Stimulated activated CD4-positive, alpha-beta T cell treated with anti-CD3 and anti-CD28 coated beads, Interleukin-4, amount 100 ng/mL, for 24 hours (primary cell): ENCODE measurements around the gene TAF8.
"Not testable (repeated sequence)": the region's sequence is repeated elsewhere in the genome, so short reads cannot be mapped to it uniquely, and the experiment has no call there.

ENCODE experiments used
- DNase-seq: peaks from one replicate; pipeline ENCODE4 v3.0.0-alpha.2; 2020

Gene TAF8

GRCh38 chr6:42050297-42051267 lies at the start of gene TAF8:
TAF8 (plus strand) TSS chr6:42050524; CDS start chr6:42050542, 18 bp downstream.
- DNase-seq: peak; percentile 92

- no peak for DNase-seq
Observed at GRCh38 chr6:42001506-42001905, 48.8 kb upstream of the TAF8 start.

DNA sequence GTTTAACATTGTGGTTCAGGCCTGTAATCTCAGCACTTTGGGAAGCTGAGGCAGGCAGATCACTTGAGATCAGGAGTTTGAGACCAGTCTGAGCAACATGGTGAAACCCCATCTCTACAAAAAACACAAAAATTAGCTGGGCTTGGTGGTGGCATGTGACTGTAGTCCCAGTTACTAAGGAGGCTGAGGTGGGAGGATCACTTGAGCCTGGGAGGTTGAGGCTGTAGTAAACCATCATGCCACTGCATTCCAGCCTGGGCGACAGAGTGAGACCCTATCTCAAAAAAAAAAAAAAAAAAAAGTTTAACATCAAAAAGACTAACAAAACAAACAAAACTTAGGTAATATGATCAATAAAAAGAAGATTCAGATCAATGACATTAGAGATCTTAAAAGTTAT lies 46.7 kb upstream of the TAF8 start:
- DNase-seq: not testable (repeated sequence)

GRCh38 chr6:42007286-42008137 lies 42.8 kb upstream of the TAF8 start:
- peak; percentile 37 for DNase-seq

DNA sequence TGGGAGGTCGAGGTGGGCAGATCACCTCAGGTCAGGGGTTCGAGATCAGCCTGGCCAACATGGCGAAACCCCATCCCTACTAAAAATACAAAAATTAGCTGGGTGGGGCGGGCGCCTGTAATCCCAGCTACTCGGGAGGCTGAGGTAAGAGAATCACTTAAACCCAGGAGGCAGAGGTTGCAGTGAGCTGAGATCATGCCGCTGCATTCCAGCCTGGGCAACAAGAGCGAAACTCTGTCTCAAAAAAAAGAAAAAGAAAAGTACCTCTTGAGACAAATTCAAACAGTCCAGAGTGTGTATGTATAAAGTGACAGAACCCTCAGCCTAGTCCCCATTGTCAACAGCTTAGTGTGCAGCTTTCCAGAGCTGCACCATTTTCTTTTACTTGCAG lies 42.2 kb upstream of the TAF8 start:
- not testable (repeated sequence) for DNase-seq

GRCh38 chr6:42009844-42010184 lies 40.5 kb upstream of the TAF8 start:
- no peak for DNase-seq

- DNase-seq: no peak
Observed at GRCh38 chr6:42010185-42010891, 40.0 kb upstream of the TAF8 start.

DNA sequence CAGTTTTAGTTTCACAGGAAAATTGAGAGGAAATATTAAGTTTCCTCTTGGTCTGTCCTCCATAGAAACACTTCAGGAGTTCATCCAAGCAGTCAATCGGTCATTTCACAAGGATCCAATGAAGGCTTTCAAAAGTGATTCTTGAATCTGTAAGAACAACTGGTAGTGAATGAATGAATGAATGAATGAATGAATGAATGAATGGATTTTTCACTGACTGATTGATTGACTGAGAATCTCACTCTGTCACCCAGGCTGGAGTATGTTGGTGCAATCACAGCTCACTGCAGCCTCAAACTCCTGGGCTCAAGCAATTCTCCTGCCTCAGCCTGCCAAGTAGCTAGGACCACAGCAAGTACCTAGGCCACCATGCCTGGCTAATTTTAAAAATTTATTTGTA lies 39.4 kb upstream of the TAF8 start:
- DNase-seq: no peak

GRCh38 chr6:42012501-42013133 lies 37.7 kb upstream of the TAF8 start:
- DNase-seq: no peak

GRCh38 chr6:42013134-42013516 lies 37.2 kb upstream of the TAF8 start:
- no peak for DNase-seq

- DNase-seq: peak; percentile 48
Observed at GRCh38 chr6:42017021-42017643, 33.2 kb upstream of the TAF8 start.

GRCh38 chr6:42020967-42021366 lies 29.4 kb upstream of the TAF8 start:
- no peak for DNase-seq

DNA sequence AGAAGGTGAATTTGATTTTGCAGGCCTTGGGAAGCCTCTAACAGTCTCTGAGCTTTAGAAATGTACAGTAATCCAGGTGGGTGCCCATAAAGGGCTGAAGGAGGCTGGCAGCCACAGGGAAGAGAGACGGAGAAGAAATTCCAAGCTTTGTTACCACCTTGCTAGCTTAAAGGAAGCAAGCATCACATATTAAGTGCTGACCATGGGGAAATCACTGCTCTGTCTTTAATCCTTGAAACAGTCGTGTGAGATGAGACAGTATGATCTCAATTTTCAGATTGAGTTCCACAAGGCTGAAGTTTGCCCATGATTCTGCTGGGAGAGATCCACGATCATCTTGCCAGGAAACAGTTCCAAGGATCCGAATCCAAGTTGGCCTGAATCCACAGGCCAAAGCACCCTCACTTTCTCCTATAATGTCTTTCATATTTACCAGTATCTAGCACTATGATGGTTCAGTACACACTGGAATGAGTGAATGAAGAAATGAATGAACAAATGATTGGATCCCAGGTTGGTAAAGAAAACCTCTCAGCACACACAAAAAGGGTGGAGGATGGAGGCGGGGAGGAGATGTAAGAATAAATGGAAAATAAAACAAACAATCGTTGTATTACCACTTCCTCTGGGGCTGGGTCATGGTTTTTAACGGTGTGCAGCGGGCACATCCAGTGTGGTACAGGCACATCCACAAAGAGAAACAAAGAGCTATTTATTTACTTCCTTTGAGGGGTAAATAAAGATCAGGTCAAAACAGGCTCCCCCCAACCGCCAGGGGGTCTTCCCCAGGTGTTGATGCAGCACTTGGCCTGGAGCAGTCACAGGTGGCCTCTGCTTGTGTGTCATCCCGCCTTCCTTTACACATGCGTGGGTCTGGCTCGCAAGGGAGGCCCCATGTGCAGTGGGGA lies 28.2 kb upstream of the TAF8 start:
- peak; percentile 75 for DNase-seq

DNA sequence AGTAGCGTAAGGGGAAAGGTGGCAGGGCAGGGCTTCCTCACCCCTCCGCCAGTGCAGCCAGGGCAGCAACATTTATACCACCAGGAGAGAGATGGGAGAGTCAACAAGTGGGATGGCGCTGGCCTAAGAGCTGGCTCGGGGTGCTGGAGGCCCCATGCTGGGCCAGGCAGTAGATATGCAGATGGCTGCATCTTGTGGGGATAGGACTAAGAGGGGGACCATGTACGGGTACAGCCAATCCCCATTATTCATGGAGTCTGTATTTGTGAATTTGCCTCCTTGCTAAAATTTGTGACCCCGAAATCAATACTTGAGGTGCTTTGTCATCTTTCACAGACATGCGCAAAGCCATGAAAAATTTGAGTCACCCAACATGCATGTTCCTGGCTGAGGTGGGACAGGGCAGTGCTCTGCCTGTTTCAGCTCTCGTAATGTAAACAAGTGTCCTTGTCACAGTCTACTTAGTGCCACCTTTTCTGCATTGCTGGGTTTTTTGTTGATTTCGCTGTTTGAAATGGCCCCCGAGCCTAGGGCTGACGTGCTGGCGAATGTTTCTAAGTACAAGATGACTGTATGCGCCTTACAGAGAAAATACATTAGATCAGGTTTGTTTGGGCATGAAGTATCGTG lies 27.5 kb upstream of the TAF8 start:
- no peak for DNase-seq

DNA sequence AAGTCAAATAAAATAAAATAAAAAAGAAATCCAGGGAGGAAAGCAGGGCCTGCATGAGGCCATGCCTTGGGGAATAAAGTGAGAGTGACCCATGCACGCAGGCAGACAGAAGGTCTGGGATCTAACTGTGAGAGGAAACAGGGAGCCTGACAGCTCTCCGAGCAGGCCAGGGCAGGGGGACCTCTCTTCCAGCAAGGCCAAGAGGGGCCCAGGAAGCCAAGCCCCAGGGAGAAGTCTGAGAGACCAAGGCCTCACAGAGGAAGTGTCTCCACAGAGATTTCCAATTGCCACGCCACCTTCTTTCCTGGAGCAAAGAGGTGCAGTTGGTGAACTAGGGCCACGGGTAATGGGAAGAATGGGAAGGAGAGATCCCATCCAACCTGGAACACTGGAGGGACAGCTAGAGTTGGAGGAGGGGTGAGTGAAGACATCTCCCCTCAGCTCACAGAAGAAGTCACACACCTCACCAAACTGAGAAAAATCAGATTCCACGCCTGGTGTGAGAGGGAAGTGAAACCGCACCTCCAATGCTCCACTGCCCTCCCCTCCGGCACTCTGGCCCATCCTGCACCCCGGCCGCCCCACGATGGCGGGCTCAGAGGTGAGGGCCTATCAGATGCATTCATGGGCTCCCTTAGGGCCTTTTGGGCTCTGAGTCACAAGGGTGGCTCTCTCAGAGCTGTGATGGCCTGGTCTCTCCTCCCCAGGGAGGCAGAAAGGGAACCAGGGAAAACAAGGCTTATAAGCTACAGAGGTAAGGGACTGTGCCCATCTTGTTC lies 25.1 kb upstream of the TAF8 start:
- no peak for DNase-seq

- no peak for DNase-seq
Observed at GRCh38 chr6:42025845-42026243, 24.5 kb upstream of the TAF8 start.

DNA sequence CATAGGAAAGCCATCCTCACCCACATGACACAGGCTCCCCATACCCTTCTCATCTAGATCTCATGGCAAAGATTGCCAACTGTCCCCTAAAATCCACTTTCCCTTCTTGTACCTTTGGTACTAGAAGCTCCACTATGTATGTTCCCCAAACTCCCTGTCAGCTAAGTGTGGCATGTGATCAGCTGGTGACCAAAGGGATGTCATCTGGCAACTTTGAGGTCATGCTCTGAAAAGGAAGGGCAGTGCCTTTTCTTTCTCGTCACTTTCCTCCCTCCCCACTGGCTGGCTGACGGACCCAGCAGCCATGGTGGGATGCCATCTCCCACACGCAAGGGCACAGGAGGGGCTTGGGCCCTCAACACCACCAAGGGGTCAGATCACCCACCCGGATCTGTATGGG lies 23.8 kb upstream of the TAF8 start:
- no peak for DNase-seq

DNA sequence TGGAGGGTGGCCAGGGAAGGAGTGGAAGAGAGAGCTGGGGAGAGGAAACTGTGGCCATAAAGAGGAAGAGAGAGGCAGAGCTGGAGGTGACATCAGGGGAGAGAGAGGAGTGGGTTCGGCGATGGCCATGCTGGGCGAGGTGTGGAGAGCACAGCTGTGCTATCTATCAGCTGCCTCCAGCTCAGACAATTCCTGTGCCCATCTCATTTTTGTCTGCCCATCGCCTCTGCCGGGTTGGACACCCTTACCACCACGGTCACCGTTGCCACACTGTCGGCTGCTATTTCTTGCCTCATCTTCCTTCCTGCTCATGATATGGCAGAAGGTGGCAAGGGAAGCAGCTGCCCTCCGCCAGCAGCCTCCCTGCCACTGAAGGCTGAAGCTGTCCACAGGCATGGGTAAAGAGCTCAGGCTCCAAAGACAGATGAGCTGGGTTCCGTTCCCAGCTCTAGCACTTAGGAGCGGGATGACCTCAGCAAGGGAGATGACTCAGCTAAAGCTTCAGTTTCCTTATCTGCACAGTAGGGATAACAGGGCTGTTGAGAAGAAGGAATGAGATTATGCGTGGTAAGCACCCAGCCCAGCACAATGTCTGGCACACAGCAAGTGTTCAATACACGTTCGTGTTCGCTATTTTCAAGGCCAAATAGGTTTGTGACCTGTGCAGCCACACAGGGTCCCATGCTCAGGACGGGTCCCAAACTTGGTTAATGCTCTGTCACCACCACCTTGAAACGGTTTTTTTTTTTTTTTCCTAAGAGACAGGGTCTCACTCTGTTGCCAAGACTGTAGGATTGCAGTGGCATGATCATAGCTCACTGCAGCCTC lies 21.9 kb upstream of the TAF8 start:
- no peak for DNase-seq
